ENCODE results near the gene SLC26A8.
A peak's percentile ranks its signal among the peaks of the same experiment; 100 is the strongest.

Gene SLC26A8

DNA sequence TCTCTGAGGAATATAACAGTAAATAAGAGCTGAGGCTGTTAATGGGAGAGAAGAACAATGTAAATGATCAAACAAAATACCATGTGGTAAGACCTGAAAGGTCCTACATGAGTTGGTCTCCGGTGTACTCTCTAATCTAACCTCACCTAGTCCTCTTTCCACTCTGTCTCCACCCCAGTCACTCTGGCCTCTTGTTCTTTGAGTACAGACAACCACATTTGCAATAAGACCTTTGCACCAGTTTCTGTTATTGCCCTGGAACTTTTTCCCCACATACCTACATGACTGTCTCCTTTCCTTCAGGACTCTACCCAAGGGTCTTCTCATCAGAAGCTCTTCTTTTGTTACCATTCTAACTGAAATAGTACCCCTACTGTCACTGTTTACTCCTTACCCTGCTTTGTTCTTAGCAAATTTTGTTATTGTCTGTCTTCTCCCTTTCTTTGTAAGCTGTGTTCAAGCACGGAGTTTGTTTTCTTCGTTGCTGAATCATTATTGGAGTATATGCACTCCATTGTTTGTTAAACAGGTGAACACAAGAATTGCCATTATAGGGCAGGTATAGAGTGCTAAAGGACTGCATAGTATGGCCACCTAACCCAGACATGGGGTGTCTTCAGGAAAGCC lies 40.4 kb upstream of the SLC26A8 start:
- DNase-seq (ENCODE audit: low spot score in 2 of 2) = no peak
- Mint-ChIP-seq H3K9me3 (no peaks in the 10 kb centered on the region), H3K4me1 (peaks cover 62% of the 10 kb centered on the region), H3K27ac (ENCODE audit: low read depth) (peak overlapping the region; percentile 45), H3K27me3 (no peaks in the 10 kb centered on the region), H3K4me3 (no peak overlapping the region), H3K36me3 (ENCODE audit: insufficient read depth) (peaks cover 9% of the 10 kb centered on the region)
- no peak for ATAC-seq (replicated peaks; ENCODE audit: extremely low read depth, poor library complexity, severe bottlenecking)

DNA sequence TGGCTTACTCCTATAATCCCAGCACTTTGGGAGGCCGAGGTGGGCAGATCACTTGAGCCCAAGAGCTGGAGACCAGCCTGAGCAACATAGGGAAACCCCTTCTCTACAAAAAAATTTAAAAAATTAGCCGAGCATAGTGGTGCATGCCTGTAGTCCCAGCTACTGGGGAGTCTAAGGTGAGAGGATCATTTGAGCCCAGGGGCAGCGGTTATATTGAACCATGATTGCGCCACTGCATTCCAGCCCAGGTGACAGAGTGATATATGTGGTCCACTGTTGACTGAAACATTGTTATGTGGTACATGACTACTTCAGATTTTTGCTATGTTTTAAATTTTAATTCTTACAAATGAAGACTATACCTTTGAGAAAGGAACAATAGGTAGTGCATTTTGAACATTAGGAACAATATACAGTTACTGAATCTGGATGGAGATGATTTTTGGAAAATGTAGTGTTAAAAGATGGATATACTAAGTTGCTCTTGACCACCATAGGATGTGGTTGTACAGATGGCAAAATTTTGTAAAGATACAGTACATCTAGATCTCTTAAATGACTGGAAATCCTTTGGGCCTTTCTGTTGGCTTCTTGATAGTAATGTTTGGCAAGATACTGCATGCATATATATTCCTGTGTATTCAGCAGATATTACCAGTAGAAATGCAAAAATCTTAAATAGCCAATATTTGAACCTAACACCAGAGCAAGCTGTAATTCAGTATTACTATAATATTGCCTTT lies 39.0 kb upstream of the SLC26A8 start:
- DNase-seq (ENCODE audit: low spot score in 2 of 2) (no peak), ATAC-seq (replicated peaks; ENCODE audit: extremely low read depth, poor library complexity, severe bottlenecking) (no peak)
- no peaks in the 10 kb centered on the region for H3K9me3 Mint-ChIP-seq
- H3K27ac Mint-ChIP-seq (ENCODE audit: low read depth) = no peak overlapping the region
- H3K27me3 Mint-ChIP-seq = no peaks in the 10 kb centered on the region
- H3K4me1 Mint-ChIP-seq = peaks cover 56% of the 10 kb centered on the region
- H3K36me3 Mint-ChIP-seq (ENCODE audit: insufficient read depth) = peaks cover 9% of the 10 kb centered on the region
- H3K4me3 Mint-ChIP-seq = no peak overlapping the region

DNA sequence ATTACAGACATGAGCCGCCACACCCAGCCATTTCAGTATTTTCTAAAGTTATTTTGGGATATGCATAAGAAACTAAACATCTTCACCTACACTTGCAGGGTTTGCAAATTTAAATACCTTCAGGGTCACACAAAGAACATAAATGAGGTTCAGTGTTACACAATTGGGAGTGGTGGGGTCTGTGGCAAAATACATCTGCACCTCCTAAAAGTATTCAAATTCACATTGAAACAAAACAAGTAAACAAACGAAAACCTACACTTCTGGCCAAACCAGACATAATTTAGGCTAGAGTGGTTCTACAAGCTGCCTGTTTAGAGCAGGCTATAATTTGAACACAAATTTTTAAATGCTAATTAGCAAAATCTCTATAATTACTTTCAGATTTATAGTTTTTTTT lies 37.8 kb upstream of the SLC26A8 start:
- peaks cover 10% of the 10 kb centered on the region for H3K36me3 Mint-ChIP-seq (ENCODE audit: insufficient read depth)
- no peaks in the 10 kb centered on the region for H3K27me3 Mint-ChIP-seq
- H3K4me1 Mint-ChIP-seq = peaks cover 48% of the 10 kb centered on the region
- H3K9me3 Mint-ChIP-seq = no peaks in the 10 kb centered on the region
- no peak for ATAC-seq (replicated peaks; ENCODE audit: extremely low read depth, poor library complexity, severe bottlenecking)
- H3K4me3 Mint-ChIP-seq = no peak overlapping the region
- H3K27ac Mint-ChIP-seq (ENCODE audit: low read depth) = no peak overlapping the region
- DNase-seq (ENCODE audit: low spot score in 2 of 2) = no peak

DNA sequence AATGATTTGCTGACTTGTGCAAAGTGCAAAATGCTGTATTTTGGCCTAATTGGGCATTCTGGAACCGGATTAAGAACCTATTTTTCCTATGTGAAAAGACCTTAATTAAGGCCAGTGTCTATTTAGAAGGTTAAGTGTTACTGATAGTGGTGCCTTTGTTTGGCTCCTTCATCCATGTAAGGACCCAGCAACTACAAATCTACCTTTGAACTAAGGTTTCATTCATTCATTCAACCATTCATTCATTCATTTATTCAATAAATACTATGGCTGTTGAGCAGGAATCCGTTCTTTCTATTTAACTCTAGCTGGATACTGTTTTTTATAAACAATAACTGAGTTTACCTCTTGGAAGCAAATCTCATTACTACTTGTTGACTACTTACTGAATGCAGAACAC lies 36.8 kb upstream of the SLC26A8 start:
- Mint-ChIP-seq H3K27ac (ENCODE audit: low read depth) (no peak overlapping the region), H3K4me1 (peaks cover 46% of the 10 kb centered on the region)
- no peak for ATAC-seq (replicated peaks; ENCODE audit: extremely low read depth, poor library complexity, severe bottlenecking)

DNA sequence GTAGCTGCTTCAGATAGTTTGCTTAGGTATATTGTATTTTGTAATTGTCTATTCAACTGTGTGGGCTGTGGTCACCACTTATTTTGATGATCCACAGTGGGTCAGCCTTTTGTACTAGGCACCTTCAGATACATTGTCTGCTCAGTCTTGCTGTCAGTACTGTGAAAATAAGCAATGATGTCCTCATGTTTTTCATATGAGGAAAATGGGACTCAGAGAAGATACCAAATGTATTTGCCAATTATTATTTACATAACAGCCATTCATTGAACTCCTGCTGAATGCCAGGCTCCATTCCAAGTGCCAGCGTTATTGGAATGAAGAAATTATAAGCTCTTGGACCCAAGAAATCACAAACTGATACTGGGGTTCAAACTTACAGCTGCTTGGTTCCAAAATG lies 31.7 kb upstream of the SLC26A8 start:
- DNase-seq (ENCODE audit: low spot score in 2 of 2) (no peak), ATAC-seq (replicated peaks; ENCODE audit: extremely low read depth, poor library complexity, severe bottlenecking) (no peak)
- peaks cover 29% of the 10 kb centered on the region for H3K4me1 Mint-ChIP-seq
- peaks cover 16% of the 10 kb centered on the region for H3K36me3 Mint-ChIP-seq (ENCODE audit: insufficient read depth)
- no peak overlapping the region for H3K27ac Mint-ChIP-seq (ENCODE audit: low read depth)
- no peaks in the 10 kb centered on the region for H3K9me3 Mint-ChIP-seq
- H3K27me3 Mint-ChIP-seq = no peaks in the 10 kb centered on the region
- no peak overlapping the region for H3K4me3 Mint-ChIP-seq

More for the DNA sequence above, 36.8 kb upstream of the SLC26A8 start:
- DNase-seq (ENCODE audit: low spot score in 2 of 2) = no peak
- H3K4me3 Mint-ChIP-seq = no peak overlapping the region
- no peaks in the 10 kb centered on the region for H3K27me3 Mint-ChIP-seq
- peaks cover 15% of the 10 kb centered on the region for H3K36me3 Mint-ChIP-seq (ENCODE audit: insufficient read depth)
- H3K9me3 Mint-ChIP-seq = no peaks in the 10 kb centered on the region

DNA sequence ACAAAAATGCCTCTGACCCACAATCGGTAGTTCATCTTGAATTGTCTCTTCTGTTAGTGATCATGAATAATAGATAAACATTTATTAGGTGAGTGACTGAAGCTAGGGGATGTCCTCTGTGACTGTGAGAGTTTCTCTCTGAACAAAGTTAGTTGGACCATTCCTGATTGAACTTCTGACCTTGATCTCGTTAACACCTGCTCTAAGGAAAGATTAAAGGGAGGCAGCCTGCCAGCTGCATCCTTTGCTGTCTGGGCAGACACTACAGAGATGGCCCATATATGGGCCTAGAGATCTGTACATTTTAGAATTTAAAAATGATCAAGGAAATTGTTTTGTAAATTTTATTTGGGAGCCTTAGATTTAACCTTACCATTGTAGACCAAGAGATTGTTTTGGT lies 30.5 kb upstream of the SLC26A8 start:
- Mint-ChIP-seq H3K36me3 (ENCODE audit: insufficient read depth) (peaks cover 9% of the 10 kb centered on the region), H3K27me3 (no peaks in the 10 kb centered on the region), H3K4me3 (no peak overlapping the region), H3K4me1 (peaks cover 23% of the 10 kb centered on the region), H3K9me3 (no peaks in the 10 kb centered on the region), H3K27ac (ENCODE audit: low read depth) (no peak overlapping the region)
- DNase-seq (ENCODE audit: low spot score in 2 of 2) = no peak
- no peak for ATAC-seq (replicated peaks; ENCODE audit: extremely low read depth, poor library complexity, severe bottlenecking)

DNA sequence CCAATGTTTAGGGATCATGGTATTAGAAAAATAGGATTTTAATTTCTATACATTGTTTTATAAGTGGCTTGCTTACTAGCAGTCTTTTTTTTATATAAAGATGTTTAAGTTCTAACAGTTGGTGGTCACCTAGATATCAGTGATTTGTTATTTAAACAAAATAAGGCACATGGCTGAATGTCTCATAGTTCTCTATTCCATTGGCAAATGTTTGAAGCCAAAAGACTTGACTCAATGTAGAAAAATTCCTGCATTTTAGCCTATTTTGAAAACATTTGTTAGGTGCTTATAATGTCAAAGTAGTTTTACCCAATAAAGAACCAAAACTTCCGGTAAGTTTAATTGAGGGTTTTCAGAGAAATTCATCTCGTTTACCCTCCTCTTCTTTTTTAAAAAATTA lies 30.0 kb upstream of the SLC26A8 start:
- no peaks in the 10 kb centered on the region for H3K27me3 Mint-ChIP-seq
- peaks cover 19% of the 10 kb centered on the region for H3K4me1 Mint-ChIP-seq
- peaks cover 8% of the 10 kb centered on the region for H3K36me3 Mint-ChIP-seq (ENCODE audit: insufficient read depth)
- no peak overlapping the region for H3K27ac Mint-ChIP-seq (ENCODE audit: low read depth)
- ATAC-seq (replicated peaks; ENCODE audit: extremely low read depth, poor library complexity, severe bottlenecking) (no peak), DNase-seq (ENCODE audit: low spot score in 2 of 2) (no peak)
- no peaks in the 10 kb centered on the region for H3K9me3 Mint-ChIP-seq
- H3K4me3 Mint-ChIP-seq = no peak overlapping the region

DNA sequence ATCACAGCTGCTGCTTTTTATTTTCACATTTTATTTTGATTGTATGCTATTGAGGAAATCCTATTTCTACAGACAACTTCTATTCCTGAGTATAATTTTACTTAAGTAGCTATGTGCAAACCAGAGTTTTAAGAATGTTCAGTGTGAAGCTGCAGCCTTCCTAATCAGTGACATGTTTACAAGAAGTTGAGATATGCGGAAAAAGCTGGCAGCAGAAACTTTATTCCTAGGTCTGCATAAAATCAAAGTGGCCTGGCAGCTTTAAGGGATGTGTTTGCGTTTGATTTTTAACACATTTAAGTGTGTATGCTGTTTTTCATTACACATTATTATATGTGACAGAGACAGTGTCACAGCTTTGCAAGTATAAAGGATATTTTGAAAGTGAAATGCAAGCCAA lies 29.4 kb upstream of the SLC26A8 start:
- Mint-ChIP-seq H3K36me3 (ENCODE audit: insufficient read depth) (peaks cover 8% of the 10 kb centered on the region), H3K4me1 (peaks cover 16% of the 10 kb centered on the region), H3K27ac (ENCODE audit: low read depth) (no peak overlapping the region)

DNA sequence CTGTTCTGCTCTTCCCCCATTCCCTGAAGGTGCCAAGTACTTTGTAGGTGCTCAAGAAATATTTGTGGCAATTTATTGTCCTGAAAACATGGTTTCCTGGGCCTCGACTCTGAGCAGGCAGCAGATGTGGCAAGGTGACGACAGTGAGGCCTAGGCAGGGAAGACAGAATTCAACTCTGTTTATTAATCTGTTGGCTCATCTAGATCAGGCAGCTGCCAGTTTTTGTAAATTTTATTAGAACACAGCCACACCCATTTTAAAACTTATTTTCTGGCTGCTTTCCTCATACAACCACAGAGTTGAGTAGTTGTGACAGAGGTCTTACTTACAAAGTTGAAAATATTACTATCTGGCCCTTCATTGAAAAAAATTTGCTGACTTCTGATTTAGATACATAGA lies 27.7 kb upstream of the SLC26A8 start:
- Mint-ChIP-seq H3K27me3 (no peaks in the 10 kb centered on the region), H3K4me3 (no peak overlapping the region), H3K27ac (ENCODE audit: low read depth) (no peak overlapping the region), H3K9me3 (no peaks in the 10 kb centered on the region), H3K4me1 (peaks cover 14% of the 10 kb centered on the region), H3K36me3 (ENCODE audit: insufficient read depth) (peaks cover 6% of the 10 kb centered on the region)
- no peak for DNase-seq (ENCODE audit: low spot score in 2 of 2)
- no peak for ATAC-seq (replicated peaks; ENCODE audit: extremely low read depth, poor library complexity, severe bottlenecking)

More for the DNA sequence above, 29.4 kb upstream of the SLC26A8 start:
- H3K4me3 Mint-ChIP-seq = no peak overlapping the region
- H3K27me3 Mint-ChIP-seq = no peaks in the 10 kb centered on the region
- ATAC-seq (replicated peaks; ENCODE audit: extremely low read depth, poor library complexity, severe bottlenecking) (no peak), DNase-seq (ENCODE audit: low spot score in 2 of 2) (no peak)
- H3K9me3 Mint-ChIP-seq = no peaks in the 10 kb centered on the region

DNA sequence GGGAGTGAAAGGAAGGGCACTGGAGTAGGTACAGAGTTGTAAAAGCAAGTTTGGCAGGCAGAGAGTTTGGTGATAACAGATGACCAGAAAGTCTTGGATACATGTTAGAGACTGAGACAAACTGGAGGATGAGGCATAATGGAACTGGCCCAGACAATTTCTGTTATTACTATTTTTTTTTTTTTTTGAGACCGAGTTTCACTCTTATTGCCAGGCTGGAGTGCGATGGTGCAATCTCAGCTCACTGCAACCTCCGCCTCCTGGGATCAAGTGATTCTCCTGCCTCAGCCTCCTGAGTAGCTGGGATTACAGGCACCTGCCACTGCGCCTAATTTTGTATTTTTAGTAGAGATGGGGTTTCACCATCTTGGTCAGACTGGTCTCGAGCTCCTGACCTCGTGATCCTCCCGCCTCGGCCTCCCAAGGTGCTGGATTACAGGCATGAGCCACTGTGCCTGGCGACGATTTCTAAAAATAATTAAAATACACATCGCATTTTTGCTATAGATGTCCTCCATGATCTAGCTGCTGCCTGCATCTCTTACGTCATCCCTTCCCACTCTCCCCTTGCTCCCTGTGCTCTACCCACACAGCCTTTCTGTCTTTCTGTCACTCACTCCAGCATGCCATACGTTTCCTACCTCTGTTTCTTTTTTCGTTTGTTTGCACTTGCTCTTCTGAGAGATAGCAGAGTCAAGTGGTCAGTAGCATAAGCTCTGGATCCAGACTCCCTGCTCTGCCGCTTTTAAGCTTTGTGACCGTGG lies 26.7 kb upstream of the SLC26A8 start:
- ATAC-seq (replicated peaks; ENCODE audit: extremely low read depth, poor library complexity, severe bottlenecking) (no peak), DNase-seq (ENCODE audit: low spot score in 2 of 2) (no peak)
- H3K27me3 Mint-ChIP-seq = no peaks in the 10 kb centered on the region
- no peak overlapping the region for H3K27ac Mint-ChIP-seq (ENCODE audit: low read depth)
- peaks cover 2% of the 10 kb centered on the region for H3K36me3 Mint-ChIP-seq (ENCODE audit: insufficient read depth)
- no peak overlapping the region for H3K4me3 Mint-ChIP-seq
- no peaks in the 10 kb centered on the region for H3K9me3 Mint-ChIP-seq
- H3K4me1 Mint-ChIP-seq = peaks cover 12% of the 10 kb centered on the region

DNA sequence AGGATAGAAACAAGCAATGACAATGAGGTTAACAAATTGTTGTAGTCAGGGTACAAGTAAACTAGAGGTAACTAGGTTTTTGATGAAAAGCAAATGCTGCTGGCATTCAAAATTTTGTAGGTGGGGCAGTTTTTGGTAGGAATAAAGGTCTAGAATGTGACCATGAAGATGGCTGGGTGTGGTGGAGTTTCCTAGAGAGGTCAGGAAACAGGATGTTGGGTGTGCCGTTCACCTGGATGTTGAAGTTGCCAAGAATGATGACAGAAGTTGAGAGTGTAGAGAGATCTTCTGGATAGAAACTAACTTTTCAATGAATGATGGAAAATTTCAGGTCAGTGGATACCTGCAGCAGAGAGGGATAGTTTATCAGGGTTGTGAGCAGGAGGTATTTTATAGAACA lies 25.9 kb upstream of the SLC26A8 start:
- Mint-ChIP-seq H3K4me1 (peaks cover 9% of the 10 kb centered on the region), H3K9me3 (no peaks in the 10 kb centered on the region), H3K36me3 (ENCODE audit: insufficient read depth) (peaks cover 1% of the 10 kb centered on the region), H3K27me3 (no peaks in the 10 kb centered on the region), H3K27ac (ENCODE audit: low read depth) (no peak overlapping the region), H3K4me3 (no peak overlapping the region)
- DNase-seq (ENCODE audit: low spot score in 2 of 2) (no peak), ATAC-seq (replicated peaks; ENCODE audit: extremely low read depth, poor library complexity, severe bottlenecking) (no peak)

DNA sequence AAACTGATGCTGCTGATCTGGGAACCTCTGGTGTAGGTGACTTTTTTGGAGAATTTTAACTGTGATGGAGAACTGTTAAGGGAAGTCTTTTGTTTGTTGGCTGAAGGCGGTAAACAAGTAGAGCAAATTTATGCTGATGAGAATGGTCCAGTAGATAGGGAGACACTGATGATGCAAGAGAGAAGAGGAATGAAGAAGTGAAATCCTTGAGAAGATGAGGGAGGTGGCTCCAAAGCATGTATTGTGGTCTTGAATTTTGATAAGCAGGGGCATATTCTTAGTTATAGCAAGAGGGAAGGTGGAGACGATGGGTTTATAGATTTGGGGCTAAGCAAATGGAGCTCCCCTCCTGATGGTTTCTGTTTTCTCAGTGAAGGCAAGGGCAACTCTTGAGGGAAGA lies 25.1 kb upstream of the SLC26A8 start:
- H3K4me1 Mint-ChIP-seq = peaks cover 9% of the 10 kb centered on the region
- H3K9me3 Mint-ChIP-seq = no peaks in the 10 kb centered on the region
- no peak for DNase-seq (ENCODE audit: low spot score in 2 of 2)
- no peak for ATAC-seq (replicated peaks; ENCODE audit: extremely low read depth, poor library complexity, severe bottlenecking)
- H3K27ac Mint-ChIP-seq (ENCODE audit: low read depth) = no peak overlapping the region
- H3K27me3 Mint-ChIP-seq = no peaks in the 10 kb centered on the region
- no peaks in the 10 kb centered on the region for H3K36me3 Mint-ChIP-seq (ENCODE audit: insufficient read depth)
- no peak overlapping the region for H3K4me3 Mint-ChIP-seq

Measured in central memory CD8-positive, alpha-beta T cell (primary cell).